PC-3 (cell line): Measurements from ENCODE around the gene DSTN. TPM values are rescaled to one million over a fixed set of nuclear protein-coding genes. Genes with fewer than 3 reads are reported as not detected.
A peak's percentile ranks its signal among the peaks of the same experiment; 100 is the strongest.

Experiments
- ATAC-seq: fragments of 200-7000 bp; cut with Tn5 transposase; 2 replicates; pipeline ENCODE4 v1.9.1; 2020; ENCODE audit warnings: mild to moderate bottlenecking, moderate library complexity
- BruUV-seq: library from RNA; stranded (reverse); fragments of 400-500 nt; replicated peaks from 2 replicates; lab custom pipeline; 2021; lab: Mats Ljungman, UMichigan
- CTCF ChIA-PET: fragments of 300-600 bp; sonication (Branson Sonifier 250); formaldehyde crosslinking; loops from one replicate; lab custom pipeline; 2022; ENCODE audit warnings: antibody characterized with exemption; lab: Charles Lee
- POLR2A ChIA-PET: fragments of 300-600 bp; sonication (Branson Sonifier 250); formaldehyde crosslinking; loops from one replicate; lab custom pipeline; 2022; ENCODE audit warnings: antibody characterized with exemption; ENCODE audit not compliant: unreplicated experiment; lab: Charles Lee
- DNase-seq: peaks from one replicate; pipeline ENCODE4 v3.0.0-alpha.2; 2015
- H2AFZ ChIP-seq: fragments of 300-600 bp; sonication (generic); 2 replicates; pipeline ENCODE4 v1.6.0; 2016; ENCODE audit warnings: antibody characterized with exemption, low read length
- H3F3A ChIP-seq: fragments of 300-600 bp; sonication (generic); one replicate; pipeline ENCODE4 v1.6.0; 2017; ENCODE audit warnings: antibody characterized with exemption, low read length, control low read depth, mild to moderate bottlenecking; ENCODE audit not compliant: unreplicated experiment
- H3K27ac ChIP-seq: fragments of 300-600 bp; sonication (generic); 2 replicates; pipeline ENCODE4 v1.5.1; 2016; ENCODE audit warnings: mild to moderate bottlenecking, low read length
- H3K27me3 ChIP-seq: fragments of 300-600 bp; sonication (generic); 2 replicates; pipeline ENCODE4 v1.6.1; 2016; ENCODE audit warnings: low read length, mixed read lengths
- H3K36me3 ChIP-seq: fragments of 300-600 bp; sonication (generic); 2 replicates; pipeline ENCODE4 v1.6.1; 2016; ENCODE audit warnings: low read depth, mixed run types, low read length, mixed read lengths
- H3K4me1 ChIP-seq: fragments of 300-600 bp; sonication (generic); 2 replicates; pipeline ENCODE4 v1.5.1; 2016; ENCODE audit warnings: low read length; ENCODE audit not compliant: insufficient read depth
- H3K4me2 ChIP-seq: fragments of 300-600 bp; sonication (generic); 2 replicates; pipeline ENCODE4 v1.6.0; 2016; ENCODE audit warnings: low read length
- H3K4me3 ChIP-seq: fragments of 300-600 bp; sonication (generic); 2 replicates; pipeline ENCODE4 v1.5.1; 2016; ENCODE audit warnings: mild to moderate bottlenecking, low read length, mixed read lengths
- H3K79me2 ChIP-seq: fragments of 300-600 bp; sonication (generic); 2 replicates; pipeline ENCODE4 v1.6.1; 2017; ENCODE audit warnings: low read length, mixed read lengths
- H3K9ac ChIP-seq: fragments of 300-600 bp; sonication (generic); 2 replicates; pipeline ENCODE4 v1.6.0; 2016; ENCODE audit warnings: mild to moderate bottlenecking, low read length
- H3K9me2 ChIP-seq: fragments of 300-600 bp; sonication (generic); replicated peaks from 2 replicates; pipeline ENCODE4 v1.6.1; 2016; ENCODE audit warnings: mixed run types, low read length, mixed read lengths
- H3K9me3 ChIP-seq: fragments of 300-600 bp; sonication (generic); 2 replicates; pipeline ENCODE4 v1.6.1; 2016; ENCODE audit warnings: low read length, mixed read lengths
- H4K20me1 ChIP-seq: fragments of 300-600 bp; sonication (generic); 2 replicates; pipeline ENCODE4 v1.6.1; 2016; ENCODE audit warnings: low read length, mixed read lengths
- EZH2 ChIP-seq: fragments of 300-600 bp; sonication (generic); IDR thresholded peaks from one replicate; pipeline ENCODE4 v1.6.1; 2017; ENCODE audit warnings: antibody characterized with exemption, mild to moderate bottlenecking, low read length; ENCODE audit not compliant: unreplicated experiment
- EZH2phosphoT487 ChIP-seq: fragments of 300-600 bp; sonication (generic); IDR thresholded peaks from 2 replicates; pipeline ENCODE4 v1.6.1; 2018; ENCODE audit warnings: mild to moderate bottlenecking, antibody characterized with exemption, low read length, borderline replicate concordance
- intact Hi-C: fragments of 100-400 bp; cut with micrococcal nuclease; formaldehyde crosslinking; loops from 2 replicates; pipeline ENCODE4 v1.9.0; 2023
- total RNA-seq: library from RNA; depleted of rRNA; stranded (reverse); fragments of >200 nt; gene quantifications from 2 replicates; pipeline ENCODE4 v1.2.3, GENCODE V29; 2014
- TF ChIP-seq, protein P1 (sequence below): fragments of 300-600 bp; sonication (generic); conservative IDR thresholded peaks from 2 replicates; pipeline ENCODE4 v1.5.1; 2017; ENCODE audit warnings: antibody characterized with exemption, low read depth, mild to moderate bottlenecking, low read length

Gene DSTN
- total RNA-seq, 1 experiment from 2014 or later, result 182 TPM

DNA sequence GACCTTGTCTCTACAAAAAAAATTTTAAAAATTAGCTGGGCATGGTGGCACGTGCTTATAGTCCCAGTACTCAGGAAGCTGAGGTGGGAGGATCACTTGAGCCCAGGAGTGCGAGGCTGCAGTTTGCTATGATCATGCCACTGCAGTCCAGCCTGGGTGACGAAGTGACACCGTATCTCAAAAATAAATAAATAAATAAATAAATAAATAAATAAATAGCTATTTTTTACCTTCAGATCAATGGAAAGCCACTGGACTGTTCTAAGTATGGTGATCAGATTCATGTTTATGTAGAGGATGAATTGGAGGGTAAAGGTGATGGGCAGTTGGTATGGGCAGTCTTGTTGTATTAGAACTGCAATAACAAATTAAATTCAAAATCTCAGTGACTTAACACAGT, 24.0 kb downstream of the DSTN start:
- H3K4me3 ChIP-seq, result no peak overlapping the region
- peak overlapping the region; percentile 26 for H3K4me2 ChIP-seq
- no peaks in the 10 kb centered on the region for H3F3A ChIP-seq
- ChIA-PET POLR2A (interaction anchor here (0.8 kb wide), 1 partner anchor 13 kb away, joined by 4 read pairs; no protein-coding TSS in a partner anchor), CTCF (interaction anchor here (1.0 kb wide), 1 partner anchor 54 kb away, joined by 3 read pairs; no protein-coding TSS in a partner anchor)
- peaks cover 48% of the 10 kb centered on the region for H4K20me1 ChIP-seq
- ATAC-seq (no peak), DNase-seq (no peak)
- peaks cover 39% of the 10 kb centered on the region for H3K36me3 ChIP-seq
- no peak overlapping the region for H3K9ac ChIP-seq
- no peak overlapping the region for H2AFZ ChIP-seq
- TF ChIP-seq EZH2 (no peak), EZH2phosphoT487 (no peak)
- TF ChIP-seq, protein P1, sequence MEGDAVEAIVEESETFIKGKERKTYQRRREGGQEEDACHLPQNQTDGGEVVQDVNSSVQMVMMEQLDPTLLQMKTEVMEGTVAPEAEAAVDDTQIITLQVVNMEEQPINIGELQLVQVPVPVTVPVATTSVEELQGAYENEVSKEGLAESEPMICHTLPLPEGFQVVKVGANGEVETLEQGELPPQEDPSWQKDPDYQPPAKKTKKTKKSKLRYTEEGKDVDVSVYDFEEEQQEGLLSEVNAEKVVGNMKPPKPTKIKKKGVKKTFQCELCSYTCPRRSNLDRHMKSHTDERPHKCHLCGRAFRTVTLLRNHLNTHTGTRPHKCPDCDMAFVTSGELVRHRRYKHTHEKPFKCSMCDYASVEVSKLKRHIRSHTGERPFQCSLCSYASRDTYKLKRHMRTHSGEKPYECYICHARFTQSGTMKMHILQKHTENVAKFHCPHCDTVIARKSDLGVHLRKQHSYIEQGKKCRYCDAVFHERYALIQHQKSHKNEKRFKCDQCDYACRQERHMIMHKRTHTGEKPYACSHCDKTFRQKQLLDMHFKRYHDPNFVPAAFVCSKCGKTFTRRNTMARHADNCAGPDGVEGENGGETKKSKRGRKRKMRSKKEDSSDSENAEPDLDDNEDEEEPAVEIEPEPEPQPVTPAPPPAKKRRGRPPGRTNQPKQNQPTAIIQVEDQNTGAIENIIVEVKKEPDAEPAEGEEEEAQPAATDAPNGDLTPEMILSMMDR, result no peak
- peaks cover 26% of the 10 kb centered on the region for H3K4me1 ChIP-seq
- no peak overlapping the region for H3K27ac ChIP-seq
- intact Hi-C loops, result no loop called here
- H3K27me3 ChIP-seq, result no peaks in the 10 kb centered on the region
- H3K79me2 ChIP-seq, result peaks cover 94% of the 10 kb centered on the region
- H3K9me2 ChIP-seq, result no peaks in the 10 kb centered on the region
- no TSS peak for BruUV-seq
- peaks cover 10% of the 10 kb centered on the region; the same call in 1 of the 2 replicates for H3K9me3 ChIP-seq

DNA sequence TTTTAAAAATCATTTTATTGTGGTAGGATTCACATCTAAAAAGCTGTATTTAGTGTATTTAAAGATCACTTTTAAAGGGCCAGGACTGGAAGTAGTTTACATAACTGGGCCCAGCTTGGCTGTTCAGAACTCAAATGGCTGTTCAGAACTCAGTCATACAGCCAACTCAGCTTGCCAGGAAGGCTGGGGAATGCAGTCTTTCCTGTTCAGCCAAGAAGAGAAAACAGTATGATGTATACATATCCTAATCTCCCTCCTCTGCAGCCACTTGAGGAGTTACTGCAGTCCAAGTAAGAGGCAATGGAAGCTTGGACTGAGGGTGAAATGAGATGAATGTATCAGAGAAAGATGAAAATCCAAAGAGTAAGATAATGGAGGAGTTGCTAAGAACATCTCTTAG, 24.6 kb downstream of the DSTN start:
- no TSS peak for BruUV-seq
- Histone ChIP-seq H2AFZ (no peak overlapping the region), H3K9me3 (peaks cover 10% of the 10 kb centered on the region; the same call in 1 of the 2 replicates), H3K4me3 (no peak overlapping the region), H4K20me1 (peaks cover 52% of the 10 kb centered on the region), H3K9ac (no peak overlapping the region), H3K79me2 (peaks cover 94% of the 10 kb centered on the region), H3F3A (no peaks in the 10 kb centered on the region), H3K4me1 (peaks cover 26% of the 10 kb centered on the region), H3K9me2 (no peaks in the 10 kb centered on the region), H3K4me2 (peak overlapping the region; percentile 26), H3K27ac (no peak overlapping the region), H3K27me3 (no peaks in the 10 kb centered on the region), H3K36me3 (peaks cover 44% of the 10 kb centered on the region)
- ChIA-PET POLR2A (interaction anchor here (0.8 kb wide), 1 partner anchor 14 kb away, joined by 4 read pairs; no protein-coding TSS in a partner anchor), CTCF (interaction anchor here (1.0 kb wide), 1 partner anchor 55 kb away, joined by 3 read pairs; no protein-coding TSS in a partner anchor)
- DNase-seq, result peak; percentile 93
- peak; percentile 83 for ATAC-seq
- intact Hi-C loops, result no loop called here
- TF ChIP-seq, protein P1, result no peak
- TF ChIP-seq EZH2 (no peak), EZH2phosphoT487 (no peak)

DNA sequence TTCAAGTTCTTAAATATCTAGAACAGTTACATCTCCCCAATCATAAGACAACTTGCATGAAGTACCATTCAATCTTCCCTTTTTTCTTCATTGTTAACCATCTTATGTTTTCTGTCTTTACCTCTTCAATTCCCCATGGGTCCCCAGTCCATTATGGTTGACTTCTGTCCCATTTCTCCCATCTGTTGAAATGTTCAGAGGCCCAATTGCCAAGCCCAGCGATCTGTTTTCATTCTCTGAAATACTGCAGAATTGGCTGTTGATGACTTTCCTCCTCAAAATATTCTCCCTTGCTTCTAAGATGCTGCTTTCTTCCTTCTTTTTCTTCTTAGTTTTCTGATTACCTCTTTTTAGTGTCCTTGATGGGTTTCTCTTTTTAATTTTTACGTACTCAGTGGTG, 26.0 kb downstream of the DSTN start:
- H3F3A ChIP-seq, result no peaks in the 10 kb centered on the region
- ATAC-seq (no peak), DNase-seq (no peak)
- no peak overlapping the region for H3K9ac ChIP-seq
- H4K20me1 ChIP-seq, result peaks cover 50% of the 10 kb centered on the region
- no peak overlapping the region for H3K4me2 ChIP-seq
- BruUV-seq, result no TSS peak
- CTCF ChIA-PET, result no interaction called here
- no peak overlapping the region for H2AFZ ChIP-seq
- TF ChIP-seq, protein P1, result no peak
- TF ChIP-seq EZH2phosphoT487, result no peak
- TF ChIP-seq EZH2, result no peak
- H3K36me3 ChIP-seq, result peaks cover 48% of the 10 kb centered on the region
- H3K4me3 ChIP-seq, result no peak overlapping the region
- no peak overlapping the region for H3K27ac ChIP-seq
- H3K4me1 ChIP-seq, result peaks cover 26% of the 10 kb centered on the region
- no peaks in the 10 kb centered on the region for H3K27me3 ChIP-seq
- H3K9me2 ChIP-seq, result no peaks in the 10 kb centered on the region
- POLR2A ChIA-PET, result no interaction called here
- peaks cover 10% of the 10 kb centered on the region; the same call in 1 of the 2 replicates for H3K9me3 ChIP-seq
- intact Hi-C loops, result no loop called here
- peaks cover 93% of the 10 kb centered on the region for H3K79me2 ChIP-seq
